Measurements from ENCODE around the gene SLC44A5. TPM values are rescaled to one million over a fixed set of nuclear protein-coding genes. Genes with fewer than 3 reads are reported as not detected.
"Not testable (repeated sequence)": the region's sequence is repeated elsewhere in the genome, so short reads cannot be mapped to it uniquely, and the experiment has no call there.

The SLC44A5 gene
- total RNA-seq, 2 donors from 2014 or later: 3.6 to 5.4 TPM

GRCh38 chr1:75613916-75614315, 3.0 kb upstream of the SLC44A5 start:
- no peaks in the 10 kb centered on the region for H3K9me3 ChIP-seq
- 59 to 61% methylated on average over 5 of the region's 5 CpGs for WGBS, 2 donors

GRCh38 chr1:75612976-75613375, 2.1 kb upstream of the SLC44A5 start:
- H3K27ac ChIP-seq: no peak overlapping the region
- no peaks in the 10 kb centered on the region for H3K9me3 ChIP-seq
- H3K27me3 ChIP-seq: peaks cover 0 to 10% of the 10 kb centered on the region in 2 donors
- no peak overlapping the region for H3K4me3 ChIP-seq
- no peaks in the 10 kb centered on the region for H3K36me3 ChIP-seq (replicated peaks in 1 of 2; ENCODE audit: insufficient read depth in 1 of 2, low read depth in 2 of 2)
- ATAC-seq (no peak), DNase-seq (no peak)
- intact Hi-C loops (cut with DNase I): no loop called here
- WGBS, 2 donors: 77 to 81% methylated on average over 3 of the region's 3 CpGs
- peaks cover 22% of the 10 kb centered on the region for H3K4me1 ChIP-seq
- TF ChIP-seq POLR2A (IDR thresholded peaks at IDR 0.05) (no peak), CTCF (IDR thresholded peaks at IDR 0.05) (no peak)

More at GRCh38 chr1:75613916-75614315, 3.0 kb upstream of the SLC44A5 start:
- Histone ChIP-seq H3K27me3 (peaks cover 0 to 10% of the 10 kb centered on the region in 2 donors), H3K36me3 (replicated peaks in 1 of 2; ENCODE audit: insufficient read depth in 1 of 2, low read depth in 2 of 2) (no peaks in the 10 kb centered on the region), H3K4me3 (no peak overlapping the region), H3K27ac (peak overlapping the region in 1 of 4 donors; percentile 25), H3K4me1 (peaks cover 22% of the 10 kb centered on the region)
- ATAC-seq (no peak), DNase-seq (no peak)
- TF ChIP-seq CTCF (IDR thresholded peaks at IDR 0.05): no peak
- TF ChIP-seq POLR2A (IDR thresholded peaks at IDR 0.05): no peak
- intact Hi-C loops (cut with DNase I): no loop called here

- TF ChIP-seq CTCF (IDR thresholded peaks at IDR 0.05) (no peak), POLR2A (IDR thresholded peaks at IDR 0.05) (no peak)
- Histone ChIP-seq H3K27me3 (no peaks in the 10 kb centered on the region), H3K27ac (no peak overlapping the region), H3K9me3 (peaks cover 0 to 5% (median 0%) of the 10 kb centered on the region in 3 donors), H3K4me1 (no peaks in the 10 kb centered on the region), H3K36me3 (replicated peaks in 1 of 2; ENCODE audit: insufficient read depth in 1 of 2, low read depth in 2 of 2) (no peaks in the 10 kb centered on the region), H3K4me3 (no peak overlapping the region)
- no peak for ATAC-seq
- intact Hi-C loops (cut with DNase I): no loop called here
- WGBS, 2 donors: 43 to 45% methylated on average over 2 of the region's 2 CpGs
- DNase-seq: no peak
Observed at GRCh38 chr1:75602486-75602885, 8.4 kb downstream of the SLC44A5 start.

- H3K4me1 ChIP-seq: no peaks in the 10 kb centered on the region
- H3K9me3 ChIP-seq: peaks cover 0 to 5% (median 0%) of the 10 kb centered on the region in 3 donors
- no peaks in the 10 kb centered on the region for H3K27me3 ChIP-seq
- WGBS, 2 donors: 81 to 87% methylated on average over 1 of the region's 1 CpG
- no peak for ATAC-seq
- DNase-seq: no peak
- no peak overlapping the region for H3K27ac ChIP-seq
- no peak overlapping the region for H3K4me3 ChIP-seq
- no peaks in the 10 kb centered on the region for H3K36me3 ChIP-seq (replicated peaks in 1 of 2; ENCODE audit: insufficient read depth in 1 of 2, low read depth in 2 of 2)
- intact Hi-C loops (cut with DNase I): no loop called here
- TF ChIP-seq CTCF (IDR thresholded peaks at IDR 0.05): no peak
- TF ChIP-seq POLR2A (IDR thresholded peaks at IDR 0.05): no peak
Observed at GRCh38 chr1:75600781-75601180, 10.1 kb downstream of the SLC44A5 start.

GRCh38 chr1:75594327-75594726, 16.6 kb downstream of the SLC44A5 start:
- ATAC-seq (no peak), DNase-seq (no peak)
- intact Hi-C loops (cut with DNase I): no loop called here
- H3K4me1 ChIP-seq: peaks cover 5% of the 10 kb centered on the region
- H3K9me3 ChIP-seq: no peaks in the 10 kb centered on the region
- no peaks in the 10 kb centered on the region for H3K27me3 ChIP-seq
- no peak overlapping the region for H3K27ac ChIP-seq
- 66 to 73% methylated on average over 3 of the region's 3 CpGs for WGBS, 2 donors
- no peak overlapping the region for H3K4me3 ChIP-seq
- TF ChIP-seq CTCF (IDR thresholded peaks at IDR 0.05) (no peak), POLR2A (IDR thresholded peaks at IDR 0.05) (no peak)
- no peaks in the 10 kb centered on the region for H3K36me3 ChIP-seq (replicated peaks in 1 of 2; ENCODE audit: insufficient read depth in 1 of 2, low read depth in 2 of 2)

- H3K4me3 ChIP-seq: not testable (repeated sequence)
Observed at GRCh38 chr1:75593457-75593856, 17.5 kb downstream of the SLC44A5 start.

More at GRCh38 chr1:75593457-75593856, 17.5 kb downstream of the SLC44A5 start:
- intact Hi-C loops (cut with DNase I); H3K27ac ChIP-seq; ATAC-seq; H3K27me3 ChIP-seq; H3K9me3 ChIP-seq; DNase-seq; H3K36me3 ChIP-seq (replicated peaks in 1 of 2; ENCODE audit: insufficient read depth in 1 of 2, low read depth in 2 of 2): not testable (repeated sequence)
- WGBS, 2 donors: 56 to 61% methylated on average over 3 of the region's 3 CpGs
- peaks cover 13% of the 10 kb centered on the region for H3K4me1 ChIP-seq
